Astrocyte (in vitro differentiated cells and primary cell): ENCODE measurements around the gene FJX1. TPM values are rescaled to one million over a fixed set of nuclear protein-coding genes. Genes with fewer than 3 reads are reported as not detected.

Experiments used
- DNase-seq: peaks from one replicate; pipeline ENCODE4 v3.0.0-alpha.2; 2010; ENCODE audit warnings: low read depth
- FAIRE-seq: peaks from 2 replicates; lab custom pipeline; 2011; peaks lifted over from hg19 to GRCh38; lab: Jason Lieb, UNC
- H2AFZ ChIP-seq: 2 replicates; pipeline ENCODE4 v1.6.0; 2012; ENCODE audit warnings: low read depth, low read length, inconsistent platforms
- H3K27ac ChIP-seq: 2 replicates; pipeline ENCODE4 v1.5.1; 2011; ENCODE audit warnings: low read depth, low read length, inconsistent platforms
- H3K27me3 ChIP-seq: 2 replicates; pipeline ENCODE4 v1.6.0; 2011; ENCODE audit warnings: low read length, inconsistent platforms; ENCODE audit not compliant: insufficient read depth
- H3K36me3 ChIP-seq: 2 replicates; pipeline ENCODE4 v1.5.1; 2011; ENCODE audit warnings: low read length, inconsistent platforms; ENCODE audit not compliant: insufficient read depth
- H3K4me1 ChIP-seq: 2 replicates; pipeline ENCODE4 v1.5.1; 2011; ENCODE audit warnings: low read length, inconsistent platforms; ENCODE audit not compliant: insufficient read depth
- H3K4me2 ChIP-seq: 2 replicates; pipeline ENCODE4 v1.6.0; 2012; ENCODE audit warnings: low read length, inconsistent platforms
- H3K4me3 ChIP-seq: 2 replicates; pipeline ENCODE4 v1.5.1; 2011; ENCODE audit warnings: low read depth, mild to moderate bottlenecking, low read length, inconsistent platforms; ENCODE audit not compliant: insufficient read depth
- H3K79me2 ChIP-seq: 2 replicates; pipeline ENCODE4 v1.6.0; 2012; ENCODE audit warnings: mild to moderate bottlenecking, low read length, inconsistent platforms; ENCODE audit not compliant: insufficient read depth
- H3K9ac ChIP-seq: 2 replicates; pipeline ENCODE4 v1.6.0; 2012; ENCODE audit warnings: mild to moderate bottlenecking, low read length, inconsistent platforms
- H3K9me3 ChIP-seq: 2 replicates; pipeline ENCODE4 v1.5.1; 2012; ENCODE audit warnings: low read depth, mild to moderate bottlenecking, low read length, inconsistent platforms; ENCODE audit not compliant: insufficient read depth
- H4K20me1 ChIP-seq: 2 replicates; pipeline ENCODE4 v1.6.0; 2012; ENCODE audit warnings: low read length, inconsistent platforms; ENCODE audit not compliant: insufficient read depth
- H3K27ac Mint-ChIP-seq: one replicate; pipeline ENCODE4 v1.8.0; 2021; ENCODE audit warnings: mild to moderate bottlenecking, mixed read lengths; ENCODE audit not compliant: unreplicated experiment
- H3K27me3 Mint-ChIP-seq: one replicate; pipeline ENCODE4 v1.8.0; 2021; ENCODE audit warnings: low read depth, mixed read lengths; ENCODE audit not compliant: unreplicated experiment
- H3K36me3 Mint-ChIP-seq: one replicate; pipeline ENCODE4 v1.8.0; 2021; ENCODE audit warnings: low read depth, mixed read lengths; ENCODE audit not compliant: unreplicated experiment
- H3K4me1 Mint-ChIP-seq: one replicate; pipeline ENCODE4 v1.8.0; 2021; ENCODE audit warnings: low read depth, mixed read lengths; ENCODE audit not compliant: unreplicated experiment
- H3K4me3 Mint-ChIP-seq: one replicate; pipeline ENCODE4 v1.8.0; 2021; ENCODE audit warnings: mild to moderate bottlenecking, moderate library complexity, mixed read lengths; ENCODE audit not compliant: unreplicated experiment
- H3K9me3 Mint-ChIP-seq: one replicate; pipeline ENCODE4 v1.8.0; 2021; ENCODE audit warnings: mild to moderate bottlenecking, mixed read lengths; ENCODE audit not compliant: unreplicated experiment
- EZH2 ChIP-seq: IDR thresholded peaks from 2 replicates; pipeline ENCODE4 v1.6.1; 2012; ENCODE audit warnings: mild to moderate bottlenecking, low read length, inconsistent platforms; ENCODE audit not compliant: insufficient read depth
- total RNA-seq: library from RNA; stranded (reverse); gene quantifications from 2 replicates; pipeline ENCODE4 v1.2.1, GENCODE V29; 2021
- TF ChIP-seq, protein P1 (sequence below): IDR thresholded peaks from 2 replicates; pipeline ENCODE4 v1.5.1; 2011; ENCODE audit warnings: low read depth, mild to moderate bottlenecking, inconsistent platforms, low read length, moderate library complexity; ENCODE audit not compliant: insufficient read depth

The FJX1 gene
- total RNA-seq, 1 donor from 2014 or later: 47.9 TPM

GRCh38 chr11:35641171-35641897, 23.1 kb downstream of the FJX1 start:
- Histone ChIP-seq H3K4me3 (no peak overlapping the region), H3K27ac (no peak overlapping the region), H3K36me3 (no peaks in the 10 kb centered on the region), H3K9me3 (no peaks in the 10 kb centered on the region), H4K20me1 (no peaks in the 10 kb centered on the region), H2AFZ (peak overlapping the region; percentile 28), H3K27me3 (no peaks in the 10 kb centered on the region), H3K4me1 (no peaks in the 10 kb centered on the region), H3K79me2 (no peaks in the 10 kb centered on the region), H3K9ac (no peak overlapping the region), H3K4me2 (no peak overlapping the region)
- Mint-ChIP-seq H3K4me3 (no peak overlapping the region), H3K4me1 (peaks cover 7% of the 10 kb centered on the region), H3K9me3 (no peaks in the 10 kb centered on the region), H3K36me3 (peaks cover 3% of the 10 kb centered on the region), H3K27ac (peak overlapping the region; percentile 13), H3K27me3 (no peaks in the 10 kb centered on the region)
- peak; percentile 36 for DNase-seq
- TF ChIP-seq, protein P1, sequence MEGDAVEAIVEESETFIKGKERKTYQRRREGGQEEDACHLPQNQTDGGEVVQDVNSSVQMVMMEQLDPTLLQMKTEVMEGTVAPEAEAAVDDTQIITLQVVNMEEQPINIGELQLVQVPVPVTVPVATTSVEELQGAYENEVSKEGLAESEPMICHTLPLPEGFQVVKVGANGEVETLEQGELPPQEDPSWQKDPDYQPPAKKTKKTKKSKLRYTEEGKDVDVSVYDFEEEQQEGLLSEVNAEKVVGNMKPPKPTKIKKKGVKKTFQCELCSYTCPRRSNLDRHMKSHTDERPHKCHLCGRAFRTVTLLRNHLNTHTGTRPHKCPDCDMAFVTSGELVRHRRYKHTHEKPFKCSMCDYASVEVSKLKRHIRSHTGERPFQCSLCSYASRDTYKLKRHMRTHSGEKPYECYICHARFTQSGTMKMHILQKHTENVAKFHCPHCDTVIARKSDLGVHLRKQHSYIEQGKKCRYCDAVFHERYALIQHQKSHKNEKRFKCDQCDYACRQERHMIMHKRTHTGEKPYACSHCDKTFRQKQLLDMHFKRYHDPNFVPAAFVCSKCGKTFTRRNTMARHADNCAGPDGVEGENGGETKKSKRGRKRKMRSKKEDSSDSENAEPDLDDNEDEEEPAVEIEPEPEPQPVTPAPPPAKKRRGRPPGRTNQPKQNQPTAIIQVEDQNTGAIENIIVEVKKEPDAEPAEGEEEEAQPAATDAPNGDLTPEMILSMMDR: no peak
- no peak for TF ChIP-seq EZH2
- no peak for FAIRE-seq

GRCh38 chr11:35641964-35642363, 23.7 kb downstream of the FJX1 start:
- no peak overlapping the region for H3K4me2 ChIP-seq
- Mint-ChIP-seq H3K4me1 (peaks cover 7% of the 10 kb centered on the region), H3K27ac (no peak overlapping the region), H3K9me3 (no peaks in the 10 kb centered on the region), H3K4me3 (no peak overlapping the region), H3K27me3 (no peaks in the 10 kb centered on the region), H3K36me3 (peaks cover 3% of the 10 kb centered on the region)
- DNase-seq (no peak), FAIRE-seq (no peak)
- no peak overlapping the region for H3K4me3 ChIP-seq
- no peaks in the 10 kb centered on the region for H3K9me3 ChIP-seq
- no peak overlapping the region for H2AFZ ChIP-seq
- no peaks in the 10 kb centered on the region for H4K20me1 ChIP-seq
- H3K27ac ChIP-seq: no peak overlapping the region
- no peaks in the 10 kb centered on the region for H3K79me2 ChIP-seq
- H3K4me1 ChIP-seq: no peaks in the 10 kb centered on the region
- no peak overlapping the region for H3K9ac ChIP-seq
- no peaks in the 10 kb centered on the region for H3K36me3 ChIP-seq
- no peaks in the 10 kb centered on the region for H3K27me3 ChIP-seq
- no peak for TF ChIP-seq EZH2
- TF ChIP-seq, protein P1: no peak

GRCh38 chr11:35647421-35648093, 29.3 kb downstream of the FJX1 start:
- Mint-ChIP-seq H3K36me3 (peaks cover 3% of the 10 kb centered on the region), H3K27ac (no peak overlapping the region), H3K4me3 (no peak overlapping the region), H3K9me3 (no peaks in the 10 kb centered on the region), H3K4me1 (peaks cover 4% of the 10 kb centered on the region), H3K27me3 (no peaks in the 10 kb centered on the region)
- Histone ChIP-seq H3K79me2 (no peaks in the 10 kb centered on the region), H2AFZ (no peak overlapping the region), H3K27me3 (no peaks in the 10 kb centered on the region), H3K9me3 (no peaks in the 10 kb centered on the region), H3K27ac (no peak overlapping the region), H3K4me2 (no peak overlapping the region), H3K9ac (no peak overlapping the region), H4K20me1 (no peaks in the 10 kb centered on the region), H3K36me3 (no peaks in the 10 kb centered on the region), H3K4me1 (no peaks in the 10 kb centered on the region), H3K4me3 (no peak overlapping the region)
- no peak for FAIRE-seq
- TF ChIP-seq, protein P1: no peak
- no peak for DNase-seq
